Fibroblast of skin of right quadriceps (primary cell): ENCODE results near the gene ZNRF3.

Experiments used
- DNase-seq: peaks from one replicate; pipeline ENCODE4 v3.0.0-alpha.2; 2013

ZNRF3 gene

DNA sequence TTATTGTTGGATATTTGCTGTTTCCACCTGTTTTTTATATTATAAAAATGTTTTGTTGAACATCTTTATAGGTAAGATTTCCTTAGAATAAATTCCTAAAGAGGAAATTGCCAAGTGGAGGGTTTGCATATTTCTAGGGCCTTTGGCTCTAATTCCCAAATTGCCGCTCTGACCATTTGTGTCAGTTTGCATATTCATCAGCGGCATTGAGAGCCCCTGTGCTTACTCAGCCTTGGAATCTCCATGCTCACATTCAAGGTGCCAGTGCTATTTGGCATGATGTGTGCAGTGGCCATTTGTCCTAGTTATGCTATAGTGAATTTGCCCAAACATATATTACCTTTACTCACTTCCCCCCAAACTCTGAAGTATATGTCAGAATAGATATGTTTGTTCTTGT, 214.9 kb downstream of the ZNRF3 start:
- no peak for DNase-seq

DNA sequence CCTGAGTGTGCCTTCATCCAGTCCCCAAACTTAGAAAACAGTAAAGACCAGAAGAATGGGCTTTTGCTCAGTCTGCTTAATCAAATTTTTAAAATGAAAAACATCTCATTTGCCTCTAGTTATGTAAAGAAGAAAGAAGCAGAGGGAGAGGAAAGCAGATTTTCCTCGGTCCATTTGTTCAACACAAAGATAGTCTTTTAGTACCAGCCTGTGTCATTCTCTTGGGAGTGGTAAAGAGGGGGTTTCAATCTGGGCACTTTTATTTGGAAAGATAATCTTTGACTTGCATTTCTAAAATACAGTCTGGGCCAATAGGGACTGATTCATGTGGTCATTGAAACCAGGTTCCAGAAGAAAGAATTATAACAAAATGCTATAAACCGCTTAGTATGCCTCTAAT, 218.9 kb downstream of the ZNRF3 start:
- no peak for DNase-seq

DNA sequence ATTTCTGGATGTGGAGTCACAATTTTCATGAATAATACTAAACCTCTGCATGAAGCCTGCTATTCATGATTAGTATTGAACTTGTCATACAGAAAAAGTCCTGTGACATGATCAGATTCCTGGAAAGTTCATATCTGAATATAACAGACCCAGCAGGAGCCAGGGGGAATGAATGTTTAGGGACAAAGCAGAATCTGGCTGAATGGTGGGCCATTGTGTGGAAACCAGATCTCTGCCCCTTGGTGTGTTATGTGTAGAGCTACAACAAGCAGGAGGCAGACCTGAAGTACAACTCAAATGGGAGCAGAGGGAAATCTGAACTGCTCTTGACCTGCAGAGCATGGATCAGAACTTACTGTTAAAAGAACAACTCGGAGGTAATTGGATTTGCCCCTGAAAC, 219.7 kb downstream of the ZNRF3 start:
- DNase-seq, result no peak

DNA sequence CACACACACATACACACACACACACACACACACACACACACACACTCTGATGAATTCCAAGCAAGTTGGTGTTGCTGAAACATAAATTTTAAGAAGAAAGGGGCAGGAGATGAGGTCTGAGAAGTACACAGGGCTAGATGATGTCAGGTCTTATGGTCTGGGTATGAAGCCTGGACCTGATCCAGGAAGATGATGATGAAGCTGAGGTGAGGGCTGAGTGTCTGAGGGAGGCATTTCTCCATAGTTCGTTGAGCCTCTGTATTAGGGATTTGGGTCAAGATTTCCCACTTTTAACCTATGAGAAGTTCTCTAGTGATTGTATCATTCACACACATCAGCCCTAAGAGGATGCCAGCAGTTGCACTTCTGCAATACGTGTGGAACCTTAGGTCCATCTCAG, 222.1 kb downstream of the ZNRF3 start:
- no peak for DNase-seq

DNA sequence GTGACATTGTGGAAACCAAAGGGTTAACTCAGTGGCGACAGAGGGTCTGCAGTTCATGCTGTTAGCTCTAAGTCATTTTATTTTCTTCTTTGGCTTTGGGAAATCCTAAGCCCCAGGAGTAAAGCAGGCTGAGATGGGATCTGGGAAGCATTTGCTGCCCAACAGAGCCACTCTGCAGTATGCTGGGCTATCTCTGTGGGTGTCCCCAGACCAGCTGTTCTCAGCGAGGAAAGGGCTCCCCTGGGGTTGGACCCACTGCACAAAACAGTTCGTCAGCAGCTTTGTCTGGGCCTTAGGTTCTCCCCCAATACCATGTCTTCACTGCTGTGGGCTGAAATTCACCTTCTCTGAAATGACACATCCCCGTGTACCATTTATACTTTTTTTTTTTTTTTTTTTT, 223.5 kb downstream of the ZNRF3 start:
- no peak for DNase-seq
